RCC 7860 (cell line): Measurements from ENCODE around the gene CEP63.

Experiments used
- DNase-seq: peaks from one replicate; pipeline ENCODE4 v3.0.0-alpha.2; 2015; ENCODE audit warnings: low spot score
- FAIRE-seq: peaks from 2 replicates; lab custom pipeline; 2012; peaks lifted over from hg19 to GRCh38; lab: Jason Lieb, UNC

CEP63 gene

GRCh38 chr3:134622806-134623365 is 137.0 kb downstream of the CEP63 start:
- DNase-seq (no peak), FAIRE-seq (no peak)

GRCh38 chr3:134623615-134624245 is 137.9 kb downstream of the CEP63 start:
- no peak for DNase-seq
- no peak for FAIRE-seq
